ENCODE results near the gene FAT2.

FAT2 gene, protein sequence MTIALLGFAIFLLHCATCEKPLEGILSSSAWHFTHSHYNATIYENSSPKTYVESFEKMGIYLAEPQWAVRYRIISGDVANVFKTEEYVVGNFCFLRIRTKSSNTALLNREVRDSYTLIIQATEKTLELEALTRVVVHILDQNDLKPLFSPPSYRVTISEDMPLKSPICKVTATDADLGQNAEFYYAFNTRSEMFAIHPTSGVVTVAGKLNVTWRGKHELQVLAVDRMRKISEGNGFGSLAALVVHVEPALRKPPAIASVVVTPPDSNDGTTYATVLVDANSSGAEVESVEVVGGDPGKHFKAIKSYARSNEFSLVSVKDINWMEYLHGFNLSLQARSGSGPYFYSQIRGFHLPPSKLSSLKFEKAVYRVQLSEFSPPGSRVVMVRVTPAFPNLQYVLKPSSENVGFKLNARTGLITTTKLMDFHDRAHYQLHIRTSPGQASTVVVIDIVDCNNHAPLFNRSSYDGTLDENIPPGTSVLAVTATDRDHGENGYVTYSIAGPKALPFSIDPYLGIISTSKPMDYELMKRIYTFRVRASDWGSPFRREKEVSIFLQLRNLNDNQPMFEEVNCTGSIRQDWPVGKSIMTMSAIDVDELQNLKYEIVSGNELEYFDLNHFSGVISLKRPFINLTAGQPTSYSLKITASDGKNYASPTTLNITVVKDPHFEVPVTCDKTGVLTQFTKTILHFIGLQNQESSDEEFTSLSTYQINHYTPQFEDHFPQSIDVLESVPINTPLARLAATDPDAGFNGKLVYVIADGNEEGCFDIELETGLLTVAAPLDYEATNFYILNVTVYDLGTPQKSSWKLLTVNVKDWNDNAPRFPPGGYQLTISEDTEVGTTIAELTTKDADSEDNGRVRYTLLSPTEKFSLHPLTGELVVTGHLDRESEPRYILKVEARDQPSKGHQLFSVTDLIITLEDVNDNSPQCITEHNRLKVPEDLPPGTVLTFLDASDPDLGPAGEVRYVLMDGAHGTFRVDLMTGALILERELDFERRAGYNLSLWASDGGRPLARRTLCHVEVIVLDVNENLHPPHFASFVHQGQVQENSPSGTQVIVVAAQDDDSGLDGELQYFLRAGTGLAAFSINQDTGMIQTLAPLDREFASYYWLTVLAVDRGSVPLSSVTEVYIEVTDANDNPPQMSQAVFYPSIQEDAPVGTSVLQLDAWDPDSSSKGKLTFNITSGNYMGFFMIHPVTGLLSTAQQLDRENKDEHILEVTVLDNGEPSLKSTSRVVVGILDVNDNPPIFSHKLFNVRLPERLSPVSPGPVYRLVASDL (N-terminal part only)

DNA sequence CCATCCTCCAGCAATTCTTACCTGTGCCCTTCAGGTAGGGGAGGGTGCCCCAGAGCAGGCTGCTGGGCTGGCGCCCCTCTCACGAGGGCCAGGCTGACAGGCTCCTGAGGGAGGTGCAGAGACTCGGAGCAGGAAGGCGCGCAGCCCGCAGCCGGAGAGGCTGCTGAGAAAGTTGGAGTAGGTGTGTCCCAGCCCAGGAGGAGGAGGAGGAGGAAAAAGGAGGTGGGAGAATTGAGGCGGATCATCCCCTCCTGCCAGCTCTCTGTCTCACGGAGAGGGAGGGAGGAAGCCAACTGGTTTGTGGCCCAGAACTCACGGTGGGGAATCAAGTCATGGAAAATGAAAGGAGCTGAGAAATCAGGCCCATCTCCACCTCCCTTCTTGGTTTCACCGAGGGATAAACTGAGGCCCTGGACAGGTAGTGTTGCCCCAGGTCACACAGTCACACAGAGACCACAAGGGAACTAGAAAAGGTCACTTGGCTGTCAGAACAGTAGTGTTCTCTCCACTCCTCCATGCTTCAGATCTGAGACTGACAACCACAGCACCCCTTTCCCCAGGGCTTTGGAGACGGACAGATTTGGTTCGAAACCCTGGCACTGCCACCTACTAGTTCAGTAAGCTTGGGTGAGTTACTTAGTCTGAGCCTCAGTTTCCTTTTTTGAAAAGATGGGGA lies at the start of gene FAT2:
FAT2 (minus strand) TSS at position 188 of the 676 bp plus-strand sequence. CDS start 22,400 bp downstream, outside the sequence.
- H3K9me3 ChIP-seq: no peaks in the 10 kb centered on the region
- TF ChIP-seq, protein P1, sequence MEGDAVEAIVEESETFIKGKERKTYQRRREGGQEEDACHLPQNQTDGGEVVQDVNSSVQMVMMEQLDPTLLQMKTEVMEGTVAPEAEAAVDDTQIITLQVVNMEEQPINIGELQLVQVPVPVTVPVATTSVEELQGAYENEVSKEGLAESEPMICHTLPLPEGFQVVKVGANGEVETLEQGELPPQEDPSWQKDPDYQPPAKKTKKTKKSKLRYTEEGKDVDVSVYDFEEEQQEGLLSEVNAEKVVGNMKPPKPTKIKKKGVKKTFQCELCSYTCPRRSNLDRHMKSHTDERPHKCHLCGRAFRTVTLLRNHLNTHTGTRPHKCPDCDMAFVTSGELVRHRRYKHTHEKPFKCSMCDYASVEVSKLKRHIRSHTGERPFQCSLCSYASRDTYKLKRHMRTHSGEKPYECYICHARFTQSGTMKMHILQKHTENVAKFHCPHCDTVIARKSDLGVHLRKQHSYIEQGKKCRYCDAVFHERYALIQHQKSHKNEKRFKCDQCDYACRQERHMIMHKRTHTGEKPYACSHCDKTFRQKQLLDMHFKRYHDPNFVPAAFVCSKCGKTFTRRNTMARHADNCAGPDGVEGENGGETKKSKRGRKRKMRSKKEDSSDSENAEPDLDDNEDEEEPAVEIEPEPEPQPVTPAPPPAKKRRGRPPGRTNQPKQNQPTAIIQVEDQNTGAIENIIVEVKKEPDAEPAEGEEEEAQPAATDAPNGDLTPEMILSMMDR (IDR thresholded peaks at IDR 0.05): no peak
- H3K4me1 ChIP-seq: no peaks in the 10 kb centered on the region
- intact Hi-C loops (cut with DNase I; ENCODE audit: low total_unique reads): no loop called here
- no peak within 1 kb of the TSS for H3K4me3 ChIP-seq
- H3K27ac ChIP-seq: no peak within 1 kb of the TSS
- no peaks in the 10 kb centered on the region for H3K27me3 ChIP-seq
- no peaks in the 10 kb centered on the region for H3K36me3 ChIP-seq
- DNase-seq: no peak

DNA sequence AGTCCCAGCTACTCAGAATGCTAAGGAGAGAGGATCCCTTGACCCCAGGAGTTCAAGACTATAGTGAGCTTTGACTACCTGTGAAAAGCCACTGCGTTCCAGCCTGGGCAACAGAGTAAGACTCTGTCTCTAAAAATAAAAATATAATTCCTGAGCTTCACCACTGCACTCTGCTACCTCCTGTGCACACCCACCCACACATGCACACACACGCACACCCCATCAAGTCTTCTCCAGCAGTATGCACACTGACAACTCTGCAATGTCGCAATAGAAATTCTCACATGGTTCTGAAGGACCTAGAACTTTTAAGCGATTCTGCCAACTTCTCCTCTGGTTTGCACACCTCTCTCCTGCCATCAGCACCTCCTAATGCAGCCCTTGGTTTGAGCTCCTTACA lies 47.5 kb upstream of the FAT2 start:
- no peaks in the 10 kb centered on the region for H3K4me1 ChIP-seq
- TF ChIP-seq, protein P1 (IDR thresholded peaks at IDR 0.05): no peak
- H3K4me3 ChIP-seq: no peak overlapping the region
- peaks cover 0 to 10% of the 10 kb centered on the region in 2 donors for H3K27me3 ChIP-seq
- intact Hi-C loops (cut with DNase I; ENCODE audit: low total_unique reads): no loop called here
- no peak overlapping the region for H3K27ac ChIP-seq
- no peak for DNase-seq
- H3K9me3 ChIP-seq: no peaks in the 10 kb centered on the region
- H3K36me3 ChIP-seq: no peaks in the 10 kb centered on the region

DNA sequence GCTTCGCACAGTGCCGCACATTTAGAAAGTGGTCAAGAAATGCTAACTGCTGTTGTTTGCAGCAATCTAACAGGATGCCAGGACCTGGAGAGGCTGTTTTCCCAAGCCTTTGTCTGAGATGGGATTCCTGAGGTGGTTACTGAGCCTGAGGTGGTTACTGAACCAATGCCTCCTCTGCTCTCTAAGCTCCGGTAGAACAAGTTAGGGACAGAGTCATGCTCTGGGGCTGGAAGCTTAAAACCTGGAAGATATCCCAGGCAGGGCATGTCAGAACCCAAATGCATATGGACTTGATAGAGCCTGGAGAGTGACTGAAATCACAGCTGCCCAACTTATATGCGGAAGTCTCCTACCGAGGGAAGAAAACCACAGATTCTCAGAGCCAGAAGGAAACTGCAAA lies 46.5 kb upstream of the FAT2 start:
- intact Hi-C loops (cut with DNase I; ENCODE audit: low total_unique reads): no loop called here

DNA sequence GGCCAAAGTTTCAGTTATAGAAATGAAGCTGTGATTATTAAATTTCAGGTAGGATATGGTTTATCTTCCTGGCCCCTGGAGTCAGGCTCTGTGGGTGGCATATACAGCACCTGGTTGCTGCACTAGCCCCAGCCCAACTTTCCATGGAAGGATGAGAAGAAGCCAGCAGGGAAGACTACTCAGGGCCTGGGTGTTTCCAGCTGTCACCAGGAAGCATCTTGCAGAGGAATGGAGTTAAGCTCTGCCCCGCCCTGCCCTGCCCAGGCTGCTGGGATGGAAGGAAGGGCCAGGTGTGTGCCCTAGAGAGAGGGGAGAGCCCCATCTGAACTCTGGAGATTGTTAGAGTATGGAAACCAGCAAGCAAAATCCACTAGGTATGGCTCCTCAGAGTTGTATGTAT lies 42.8 kb upstream of the FAT2 start:
- DNase-seq: no peak
- Histone ChIP-seq H3K36me3 (no peaks in the 10 kb centered on the region), H3K4me1 (peaks cover 0 to 4% (median 3%) of the 10 kb centered on the region in 4 donors), H3K9me3 (no peaks in the 10 kb centered on the region), H3K27ac (no peak overlapping the region), H3K4me3 (no peak overlapping the region), H3K27me3 (peaks cover 0 to 15% of the 10 kb centered on the region in 2 donors)
- intact Hi-C loops (cut with DNase I; ENCODE audit: low total_unique reads): no loop called here
- TF ChIP-seq, protein P1 (IDR thresholded peaks at IDR 0.05): no peak

More for the DNA sequence above, 46.5 kb upstream of the FAT2 start:
- TF ChIP-seq, protein P1 (IDR thresholded peaks at IDR 0.05): no peak
- DNase-seq: no peak
- Histone ChIP-seq H3K4me3 (no peak overlapping the region), H3K36me3 (no peaks in the 10 kb centered on the region), H3K9me3 (no peaks in the 10 kb centered on the region), H3K4me1 (no peaks in the 10 kb centered on the region), H3K27me3 (peaks cover 0 to 15% of the 10 kb centered on the region in 2 donors), H3K27ac (no peak overlapping the region)

DNA sequence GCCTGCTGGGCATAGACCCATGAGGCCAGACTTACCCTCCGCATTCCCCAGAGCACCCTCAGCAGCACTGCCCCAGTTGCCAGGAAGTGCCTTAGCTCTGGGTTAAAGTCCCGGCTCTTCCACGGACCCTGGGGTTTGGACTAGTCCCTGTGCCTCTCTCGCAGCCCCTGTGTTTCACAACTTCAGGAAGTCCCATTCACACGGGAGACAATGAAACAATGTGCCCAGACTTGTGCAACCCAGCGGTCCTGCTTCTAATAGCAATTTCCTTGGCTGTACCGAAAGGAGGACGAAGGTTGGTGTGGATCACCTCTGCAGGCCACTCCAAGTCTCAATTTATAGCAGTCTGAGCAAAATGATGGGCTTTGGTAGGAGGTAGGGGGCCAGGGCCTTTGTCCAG lies 41.8 kb upstream of the FAT2 start:
- no peak overlapping the region for H3K27ac ChIP-seq
- H3K27me3 ChIP-seq: peaks cover 0 to 15% of the 10 kb centered on the region in 2 donors
- DNase-seq: no peak
- intact Hi-C loops (cut with DNase I; ENCODE audit: low total_unique reads): no loop called here
- peaks cover 0 to 13% (median 12%) of the 10 kb centered on the region in 4 donors for H3K4me1 ChIP-seq
- H3K4me3 ChIP-seq: no peak overlapping the region
- no peaks in the 10 kb centered on the region for H3K36me3 ChIP-seq
- no peaks in the 10 kb centered on the region for H3K9me3 ChIP-seq
- TF ChIP-seq, protein P1 (IDR thresholded peaks at IDR 0.05): no peak
